ENCODE measurements around the gene TRIM37. TPM values are rescaled to one million over a fixed set of nuclear protein-coding genes. Genes with fewer than 3 reads are reported as not detected.

Gene TRIM37
- total RNA-seq, 1 donor from 2014 or later = 19.3 TPM

DNA sequence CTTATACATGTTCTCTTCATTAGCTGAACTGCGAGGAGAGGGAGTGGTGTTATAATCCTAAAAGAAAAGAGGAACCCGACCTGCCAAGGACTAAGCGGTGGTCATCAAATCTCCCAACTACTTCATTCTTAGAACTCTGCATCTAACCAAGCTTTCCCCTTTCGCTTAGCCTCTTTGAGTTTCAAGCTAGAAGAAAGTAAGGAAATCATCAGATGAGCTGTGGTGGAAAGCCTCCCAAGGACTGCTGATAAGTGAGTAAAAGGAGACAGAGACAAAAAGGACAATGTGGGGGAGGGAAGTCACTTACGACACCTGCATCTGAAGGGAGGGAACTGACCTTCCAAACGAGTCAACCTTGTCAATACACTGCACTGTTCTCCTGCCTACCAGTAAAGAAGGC lies 121.3 kb downstream of the TRIM37 start:
- Histone ChIP-seq H3K4me1 (no peaks in the 10 kb centered on the region), H3K9me3 (no peaks in the 10 kb centered on the region), H3K27me3 (ENCODE audit: low read depth) (no peaks in the 10 kb centered on the region), H3K27ac (no peak overlapping the region), H3K36me3 (no peaks in the 10 kb centered on the region), H3K4me3 (no peak overlapping the region)
- TF ChIP-seq, protein P1, sequence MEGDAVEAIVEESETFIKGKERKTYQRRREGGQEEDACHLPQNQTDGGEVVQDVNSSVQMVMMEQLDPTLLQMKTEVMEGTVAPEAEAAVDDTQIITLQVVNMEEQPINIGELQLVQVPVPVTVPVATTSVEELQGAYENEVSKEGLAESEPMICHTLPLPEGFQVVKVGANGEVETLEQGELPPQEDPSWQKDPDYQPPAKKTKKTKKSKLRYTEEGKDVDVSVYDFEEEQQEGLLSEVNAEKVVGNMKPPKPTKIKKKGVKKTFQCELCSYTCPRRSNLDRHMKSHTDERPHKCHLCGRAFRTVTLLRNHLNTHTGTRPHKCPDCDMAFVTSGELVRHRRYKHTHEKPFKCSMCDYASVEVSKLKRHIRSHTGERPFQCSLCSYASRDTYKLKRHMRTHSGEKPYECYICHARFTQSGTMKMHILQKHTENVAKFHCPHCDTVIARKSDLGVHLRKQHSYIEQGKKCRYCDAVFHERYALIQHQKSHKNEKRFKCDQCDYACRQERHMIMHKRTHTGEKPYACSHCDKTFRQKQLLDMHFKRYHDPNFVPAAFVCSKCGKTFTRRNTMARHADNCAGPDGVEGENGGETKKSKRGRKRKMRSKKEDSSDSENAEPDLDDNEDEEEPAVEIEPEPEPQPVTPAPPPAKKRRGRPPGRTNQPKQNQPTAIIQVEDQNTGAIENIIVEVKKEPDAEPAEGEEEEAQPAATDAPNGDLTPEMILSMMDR (IDR thresholded peaks at IDR 0.05) = no peak
- intact Hi-C loops (cut with DNase I) = no loop called here
- DNase-seq (no peak), ATAC-seq (no peak)

DNA sequence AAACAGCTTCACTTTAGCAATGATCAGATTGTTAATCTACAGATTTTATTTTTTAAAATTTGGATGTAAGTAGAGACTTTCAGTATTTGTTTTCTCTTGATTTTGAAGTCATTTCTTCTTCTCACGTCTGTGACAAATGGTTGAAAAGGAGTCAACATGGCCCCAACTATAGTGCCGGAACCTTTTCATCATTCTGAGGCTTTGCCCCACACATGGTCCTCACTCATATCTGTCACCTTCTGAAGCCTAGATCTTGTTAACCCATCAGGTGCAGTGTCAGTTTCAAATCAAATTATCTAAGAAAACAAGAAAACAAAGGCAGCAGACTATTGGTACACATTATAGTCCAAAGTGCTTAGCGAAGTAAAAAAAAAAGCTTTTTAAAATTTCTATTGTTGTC lies 124.1 kb downstream of the TRIM37 start:
- intact Hi-C loops (cut with DNase I) = no loop called here
- TF ChIP-seq, protein P1 (IDR thresholded peaks at IDR 0.05) = no peak
- H3K4me3 ChIP-seq = no peak overlapping the region
- H3K9me3 ChIP-seq = no peaks in the 10 kb centered on the region
- ATAC-seq = no peak
- no peak overlapping the region for H3K27ac ChIP-seq
- H3K27me3 ChIP-seq (ENCODE audit: low read depth) = no peaks in the 10 kb centered on the region
- H3K4me1 ChIP-seq = no peaks in the 10 kb centered on the region
- H3K36me3 ChIP-seq = no peaks in the 10 kb centered on the region
- no peak for DNase-seq

DNA sequence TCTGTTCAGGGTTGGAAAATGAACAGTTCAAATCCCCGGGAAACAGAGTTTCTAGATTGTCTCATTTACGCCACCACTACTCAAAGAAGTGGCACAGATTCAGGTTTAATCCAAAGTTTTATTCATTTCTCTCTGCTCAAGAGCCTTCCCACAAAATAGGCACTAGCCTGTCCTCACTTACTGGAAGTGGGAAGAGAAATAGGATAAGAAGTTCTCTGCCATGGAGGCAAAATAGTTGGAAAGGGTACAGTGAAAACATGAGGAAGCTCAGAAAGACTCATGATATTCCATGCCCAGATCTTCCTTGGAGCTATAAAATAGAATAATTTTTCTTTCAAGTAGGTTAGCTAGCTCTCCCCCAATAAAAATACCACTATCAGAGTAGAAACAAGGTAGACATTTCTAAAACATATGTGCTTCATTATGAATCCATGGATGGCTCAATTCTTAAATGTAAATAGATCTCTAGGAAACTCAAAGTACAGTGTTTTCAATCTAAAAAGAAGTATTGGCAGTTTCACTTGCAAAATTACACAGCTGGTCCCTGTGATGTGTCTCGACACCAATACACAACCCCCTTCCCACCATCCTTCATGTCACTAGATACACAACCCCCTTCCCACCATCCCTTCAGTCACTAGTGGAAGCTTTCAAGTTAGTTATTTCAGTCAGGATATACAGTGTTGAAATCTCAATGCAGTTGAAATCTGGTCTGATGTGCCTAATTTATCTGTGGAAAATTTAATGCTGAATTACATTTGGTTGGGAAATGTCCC lies 125.8 kb downstream of the TRIM37 start:
- ATAC-seq = no peak

DNA sequence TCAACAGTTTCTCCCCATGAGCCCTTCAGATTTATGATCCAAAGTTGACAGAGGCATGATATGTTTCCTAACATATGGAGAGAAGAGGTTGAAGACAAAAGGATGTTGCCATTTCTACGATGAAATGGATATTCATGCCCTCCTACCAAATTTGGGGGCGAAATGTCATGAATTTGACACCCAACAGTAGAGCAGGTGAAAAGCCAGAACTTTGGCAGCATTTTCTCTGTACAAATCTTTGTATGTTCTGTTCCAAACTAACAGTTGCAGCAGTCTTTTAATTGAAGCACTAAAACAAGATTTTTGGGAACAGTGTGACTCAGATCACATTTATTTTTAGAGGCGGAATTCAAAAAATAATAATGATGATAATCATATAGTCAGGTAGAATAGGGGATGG lies 130.1 kb downstream of the TRIM37 start:
- Histone ChIP-seq H3K27me3 (ENCODE audit: low read depth) (no peaks in the 10 kb centered on the region), H3K4me1 (no peaks in the 10 kb centered on the region), H3K27ac (no peak overlapping the region), H3K9me3 (no peaks in the 10 kb centered on the region), H3K4me3 (no peak overlapping the region), H3K36me3 (no peaks in the 10 kb centered on the region)
- DNase-seq (no peak), ATAC-seq (no peak)
- TF ChIP-seq, protein P1 (IDR thresholded peaks at IDR 0.05) = no peak
- intact Hi-C loops (cut with DNase I) = no loop called here

More for the DNA sequence above, 125.8 kb downstream of the TRIM37 start:
- H3K27ac ChIP-seq = no peak overlapping the region
- H3K4me3 ChIP-seq = no peak overlapping the region
- H3K27me3 ChIP-seq (ENCODE audit: low read depth) = no peaks in the 10 kb centered on the region
- H3K9me3 ChIP-seq = no peaks in the 10 kb centered on the region
- H3K4me1 ChIP-seq = no peaks in the 10 kb centered on the region
- no peaks in the 10 kb centered on the region for H3K36me3 ChIP-seq
- TF ChIP-seq, protein P1 (IDR thresholded peaks at IDR 0.05) = no peak
- intact Hi-C loops (cut with DNase I) = no loop called here
- no peak for DNase-seq

DNA sequence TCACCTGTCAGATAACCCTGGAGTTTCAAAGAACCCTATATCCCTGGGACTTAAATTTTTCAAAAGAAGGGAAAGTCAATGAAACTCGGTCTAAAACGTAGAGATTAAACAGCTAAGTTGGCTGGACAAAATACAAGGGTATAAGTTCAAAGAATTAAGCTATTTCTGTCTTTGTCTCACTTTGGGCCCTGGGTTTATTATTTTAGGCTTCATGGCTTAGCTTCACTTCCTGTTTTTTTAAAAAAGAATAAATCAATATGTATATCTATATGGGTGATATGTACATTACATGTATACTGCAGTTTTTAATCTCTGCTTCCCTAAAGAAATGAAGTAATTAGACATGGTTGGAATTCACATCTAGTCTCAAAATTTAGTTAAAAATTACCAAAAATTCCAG lies 132.3 kb downstream of the TRIM37 start:
- H3K36me3 ChIP-seq = no peaks in the 10 kb centered on the region
- no peaks in the 10 kb centered on the region for H3K4me1 ChIP-seq
- H3K27me3 ChIP-seq (ENCODE audit: low read depth) = no peaks in the 10 kb centered on the region
- H3K27ac ChIP-seq = no peak overlapping the region
- no peaks in the 10 kb centered on the region for H3K9me3 ChIP-seq
- intact Hi-C loops (cut with DNase I) = no loop called here
- TF ChIP-seq, protein P1 (IDR thresholded peaks at IDR 0.05) = no peak
- ATAC-seq (no peak), DNase-seq (no peak)
- H3K4me3 ChIP-seq = no peak overlapping the region

All from lower lobe of right lung (tissue), 2 donors.